Measurements from ENCODE around the gene GJA9.

DNA sequence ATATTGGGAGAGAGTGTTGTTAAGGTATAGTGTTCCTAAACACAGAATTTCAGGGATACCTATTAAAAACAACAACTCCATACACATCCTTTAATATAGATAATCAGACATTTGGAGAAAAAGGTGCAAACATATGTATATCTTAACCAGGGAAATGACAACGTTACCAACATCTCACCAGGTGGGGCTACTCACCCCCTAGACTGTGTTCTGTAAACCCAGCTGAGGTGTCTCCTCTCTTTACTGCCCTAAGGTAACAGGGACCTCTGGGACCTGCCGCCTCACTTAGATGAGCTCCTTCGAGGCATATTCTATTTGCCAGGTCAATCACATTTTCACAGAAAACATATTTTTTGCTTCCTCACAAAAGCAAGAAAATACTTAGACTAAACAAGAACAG lies 35.2 kb downstream of the GJA9 start:
- TF ChIP-seq POLR2A (IDR thresholded peaks at IDR 0.05; ENCODE audit: extremely low read depth, insufficient read length) (no peak), CTCF (IDR thresholded peaks at IDR 0.05; ENCODE audit: low read depth, low read length) (no peak), MYC (IDR thresholded peaks at IDR 0.05; ENCODE audit: low read depth, low read length) (no peak)
- TF ChIP-seq, protein P1, sequence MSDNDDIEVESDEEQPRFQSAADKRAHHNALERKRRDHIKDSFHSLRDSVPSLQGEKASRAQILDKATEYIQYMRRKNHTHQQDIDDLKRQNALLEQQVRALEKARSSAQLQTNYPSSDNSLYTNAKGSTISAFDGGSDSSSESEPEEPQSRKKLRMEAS (IDR thresholded peaks at IDR 0.05; ENCODE audit: low read depth, low read length): no peak

Data from NB4 (cell line).